Skin of body (tissue), 2 donors: ENCODE data around the gene CYP3A7. TPM values are rescaled to one million over a fixed set of nuclear protein-coding genes. Genes with fewer than 3 reads are reported as not detected.
"Not testable (repeated sequence)": the region's sequence is repeated elsewhere in the genome, so short reads cannot be mapped to it uniquely, and the experiment has no call there.

Experiments
- DNase-seq: peaks from one replicate; lab custom pipeline; 2025; lab: John Stamatoyannopoulos, UW
- total RNA-seq: library from RNA; depleted of rRNA; stranded (reverse); fragments of >200 nt; gene quantifications from one replicate; pipeline ENCODE4 v1.2.3, GENCODE V29; 2014

The CYP3A7 gene
- total RNA-seq, 1 donor from 2014 or later = 0.39 TPM

DNA sequence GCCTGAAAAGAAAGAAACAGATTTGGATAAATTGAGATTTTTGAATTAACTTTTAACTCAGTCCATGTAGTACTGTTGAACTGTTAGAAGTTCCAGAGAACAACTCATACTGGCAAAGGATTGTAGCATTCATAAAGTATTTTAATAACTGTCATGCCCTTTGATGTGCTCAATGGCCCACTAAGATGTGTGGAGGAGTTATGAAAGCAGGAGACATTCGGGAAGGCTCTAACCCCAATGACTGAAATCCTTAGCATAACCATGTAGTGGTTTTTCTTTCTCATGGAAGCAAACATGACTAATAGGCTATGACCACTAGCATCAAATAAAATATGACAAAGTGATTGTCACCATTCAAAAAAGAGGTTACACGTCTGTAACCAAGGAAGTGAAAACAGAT, 25.7 kb downstream of the CYP3A7 start:
- no peak for DNase-seq

DNA sequence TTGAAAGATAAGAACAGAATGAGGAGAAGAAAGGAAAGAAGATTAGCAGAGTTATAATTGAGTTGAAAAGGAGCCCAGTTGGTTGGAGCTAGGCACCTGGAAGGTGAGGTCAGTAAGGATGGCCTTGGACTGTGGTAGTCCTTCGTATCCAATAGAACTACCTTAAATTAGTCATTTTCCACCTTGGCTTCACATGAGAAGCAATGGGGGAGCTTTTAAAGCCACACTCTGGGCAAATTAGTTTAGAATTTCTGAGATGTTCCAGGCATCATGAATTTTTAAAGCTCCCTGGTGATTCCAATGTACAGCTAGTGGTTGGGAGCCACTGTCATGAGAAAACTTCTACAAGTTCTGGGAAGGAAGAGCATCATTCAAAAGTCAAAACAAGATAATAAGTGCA, 27.9 kb downstream of the CYP3A7 start:
- DNase-seq = no peak

DNA sequence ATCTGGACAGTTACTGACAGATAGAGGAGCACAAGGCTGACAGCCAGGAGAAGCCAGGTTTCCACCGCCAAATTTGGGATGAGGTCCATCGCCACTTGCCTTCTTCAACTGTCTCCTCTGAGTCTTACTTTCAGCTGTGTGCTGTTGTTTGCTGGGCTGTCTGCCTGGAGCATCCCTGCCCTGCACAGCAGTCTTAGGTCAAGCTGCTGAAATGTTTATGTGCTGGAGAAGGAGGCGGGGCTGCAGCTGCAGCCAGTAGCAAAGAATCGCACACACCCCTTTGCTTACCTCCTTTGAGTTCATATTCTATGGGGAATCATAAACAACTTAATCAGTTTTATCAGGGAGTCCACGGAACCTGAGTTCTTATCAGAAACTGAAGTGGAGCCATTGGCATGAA, 35.0 kb downstream of the CYP3A7 start:
- no peak for DNase-seq

DNA sequence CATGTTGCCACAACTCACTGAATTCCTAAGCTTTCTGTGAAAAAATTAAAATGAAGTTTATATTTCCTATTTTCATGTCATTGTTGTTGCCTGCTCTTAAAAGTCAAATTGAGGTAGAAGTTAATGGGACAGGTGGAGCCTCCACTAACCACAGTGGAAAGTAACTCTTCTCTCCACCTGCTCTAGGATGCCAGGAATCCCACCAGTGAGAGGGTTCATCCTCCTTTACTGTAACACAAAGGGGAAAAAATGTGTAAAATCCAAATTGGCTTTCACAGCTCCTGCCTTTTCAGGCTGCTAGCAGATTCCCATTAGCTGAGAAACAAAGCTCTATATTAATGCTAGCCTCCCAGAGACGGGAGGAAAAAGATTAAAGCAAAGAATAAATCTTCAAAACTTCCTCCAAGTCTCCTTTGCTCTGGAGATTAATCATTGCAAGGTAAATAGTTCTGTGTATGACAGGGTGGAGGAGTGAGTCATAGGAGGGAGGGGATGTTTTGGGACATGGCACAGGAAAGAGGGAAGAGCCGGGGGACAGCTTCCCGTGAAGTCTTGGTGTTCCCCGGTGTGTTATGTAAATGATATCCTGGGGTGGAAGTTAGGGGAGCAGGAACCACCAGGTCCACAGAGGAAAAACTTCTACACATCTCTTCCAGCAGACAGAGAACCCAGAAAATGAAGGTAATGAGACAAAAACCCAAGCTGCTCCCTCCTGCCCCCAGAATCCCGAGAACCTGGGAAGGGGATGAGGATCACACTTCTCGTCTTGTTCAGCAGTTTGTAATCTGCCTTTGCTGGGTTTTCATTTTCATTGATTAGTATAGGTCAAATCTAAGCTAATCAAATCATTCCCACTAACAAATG, 35.9 kb downstream of the CYP3A7 start:
- DNase-seq = not testable (repeated sequence)

DNA sequence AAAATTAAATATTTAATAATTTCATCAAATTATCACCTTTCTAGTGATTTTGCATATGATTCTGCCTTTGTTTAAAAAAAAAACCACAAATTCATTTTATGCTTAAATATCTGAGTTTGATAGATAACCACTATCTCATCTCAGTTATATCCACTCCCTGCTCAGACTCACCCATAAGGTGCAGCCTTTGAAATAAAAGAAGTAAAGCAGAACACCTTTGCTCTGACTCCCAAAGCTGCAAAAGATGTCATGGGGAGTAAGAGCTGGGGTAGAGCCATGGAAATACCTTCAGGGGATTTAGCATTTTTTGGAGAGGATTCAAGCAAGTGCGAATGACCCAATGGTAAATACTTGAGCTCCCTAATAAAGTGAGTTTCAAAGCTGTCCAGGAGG, 40.1 kb downstream of the CYP3A7 start:
- no peak for DNase-seq

DNA sequence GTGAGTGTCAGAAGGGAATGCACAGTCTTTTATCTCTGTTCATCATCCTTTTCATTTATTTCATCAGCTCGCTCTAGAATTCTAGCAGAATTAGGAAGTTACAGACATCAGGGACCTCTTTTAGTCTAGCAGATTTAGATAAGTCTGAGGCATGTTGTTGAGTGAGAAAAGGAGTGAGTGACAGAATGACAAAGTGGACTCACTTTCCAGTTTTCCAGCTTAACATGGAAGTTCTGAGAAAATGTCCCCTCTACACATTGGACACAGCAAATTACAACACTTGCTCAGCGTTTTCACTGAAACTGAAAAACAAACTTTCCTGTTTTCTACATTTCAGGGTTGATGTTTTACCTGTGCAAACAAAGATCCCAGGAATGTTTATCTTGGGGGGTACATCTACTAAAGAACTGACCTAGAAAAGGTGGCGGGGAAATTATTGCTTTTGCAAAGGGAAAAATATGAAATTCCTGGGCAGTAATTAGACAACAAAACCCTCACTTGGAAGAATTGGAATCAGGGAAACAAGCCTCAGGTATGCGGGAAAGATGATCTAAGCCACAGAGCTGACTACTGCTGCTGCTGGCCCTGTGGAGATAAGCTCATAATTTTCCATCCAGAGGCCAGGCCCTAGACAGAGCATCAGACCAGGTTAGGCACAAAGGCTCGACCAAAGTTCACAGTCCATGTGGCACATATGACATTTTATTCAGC, 40.6 kb downstream of the CYP3A7 start:
- no peak for DNase-seq

DNA sequence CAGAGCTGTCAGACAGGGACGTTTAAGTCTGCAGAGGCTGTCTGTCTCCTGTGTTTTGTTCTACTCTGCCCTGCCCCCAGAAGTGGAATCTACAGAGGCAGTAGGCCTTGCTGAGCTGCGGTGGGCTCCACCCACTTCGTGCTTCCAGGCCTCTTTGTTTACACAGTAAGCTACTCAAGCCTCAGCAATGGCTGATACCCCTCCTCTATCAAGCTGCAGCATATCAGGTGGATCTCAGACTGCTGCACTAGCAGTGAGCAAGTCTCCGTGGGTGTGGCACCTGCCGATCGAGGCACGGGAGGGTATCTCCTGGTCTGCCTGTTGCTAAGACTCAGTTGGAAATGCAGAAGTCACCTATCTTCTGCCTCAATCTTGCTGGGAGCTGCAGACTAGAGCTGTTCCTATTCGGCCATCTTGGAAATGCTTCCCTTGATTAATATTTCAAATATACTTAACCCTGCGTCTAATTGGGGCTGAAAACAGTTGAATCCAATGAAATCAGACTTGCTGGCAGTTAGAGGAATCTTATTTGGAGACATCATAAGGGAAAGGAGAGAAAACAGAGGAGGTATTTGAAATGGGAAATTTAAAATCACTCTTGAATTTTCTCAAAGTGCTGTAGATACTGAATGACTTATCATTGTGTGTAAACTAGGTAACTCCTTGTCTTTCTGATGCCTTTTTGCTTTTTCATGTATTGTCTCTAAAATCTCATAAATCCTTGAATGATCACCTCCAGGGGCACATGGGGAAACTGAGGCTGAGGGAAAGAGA, 41.4 kb downstream of the CYP3A7 start:
- no peak for DNase-seq

DNA sequence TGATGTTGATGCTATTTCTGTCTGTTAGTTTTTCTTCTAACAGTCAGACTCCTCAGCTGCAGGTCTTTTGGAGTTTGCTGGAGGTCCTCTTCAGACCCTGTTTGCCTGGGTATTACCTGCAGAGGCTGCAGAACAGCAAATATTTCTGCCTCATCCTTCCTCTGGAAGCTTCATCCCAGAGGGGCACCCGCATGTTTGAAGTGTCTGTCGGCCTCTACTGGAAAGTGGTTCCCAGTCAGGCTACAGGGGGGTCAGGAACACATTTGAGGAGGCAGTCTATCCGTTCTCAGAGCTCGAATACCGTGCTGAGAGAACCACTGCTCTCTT, 41.9 kb downstream of the CYP3A7 start:
- no peak for DNase-seq

DNA sequence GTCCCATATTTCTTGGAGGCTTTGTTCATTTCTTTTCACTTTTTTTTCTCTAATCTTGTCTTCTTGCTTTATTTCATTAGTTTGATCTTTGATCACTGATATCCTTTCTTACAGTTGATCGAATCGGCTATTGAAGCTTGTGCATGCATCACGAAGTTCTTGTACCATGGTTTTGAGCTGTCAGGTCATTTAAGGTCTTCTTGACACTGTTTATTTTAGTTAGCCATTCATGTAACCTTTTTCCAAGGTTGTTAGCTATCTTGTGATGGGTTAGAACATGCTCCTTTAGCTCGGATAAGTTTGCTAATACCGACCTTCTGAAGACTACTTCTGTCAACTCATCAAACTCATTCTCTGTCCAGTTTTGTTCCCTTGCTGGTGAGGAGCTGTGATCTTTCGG, 42.4 kb downstream of the CYP3A7 start:
- not testable (repeated sequence) for DNase-seq

DNA sequence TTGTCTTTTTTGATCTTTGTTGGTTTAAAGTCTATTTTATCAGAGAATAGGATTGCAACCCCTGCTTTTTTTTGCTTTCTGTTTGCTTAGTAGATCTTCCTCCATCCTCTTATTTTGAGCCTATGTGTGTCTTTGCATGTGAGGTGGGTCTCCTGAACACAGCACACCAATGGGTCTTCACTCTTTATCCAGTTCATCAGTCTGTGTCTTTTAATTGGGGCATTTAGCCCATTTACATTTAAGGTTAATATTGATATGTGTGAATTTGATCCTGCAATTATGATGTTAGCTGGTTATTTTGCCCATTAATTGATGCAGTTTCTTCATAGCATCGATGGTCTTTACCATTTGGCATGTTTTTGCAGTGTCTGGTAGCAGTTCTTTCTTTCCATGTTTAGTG, 43.3 kb downstream of the CYP3A7 start:
- not testable (repeated sequence) for DNase-seq

DNA sequence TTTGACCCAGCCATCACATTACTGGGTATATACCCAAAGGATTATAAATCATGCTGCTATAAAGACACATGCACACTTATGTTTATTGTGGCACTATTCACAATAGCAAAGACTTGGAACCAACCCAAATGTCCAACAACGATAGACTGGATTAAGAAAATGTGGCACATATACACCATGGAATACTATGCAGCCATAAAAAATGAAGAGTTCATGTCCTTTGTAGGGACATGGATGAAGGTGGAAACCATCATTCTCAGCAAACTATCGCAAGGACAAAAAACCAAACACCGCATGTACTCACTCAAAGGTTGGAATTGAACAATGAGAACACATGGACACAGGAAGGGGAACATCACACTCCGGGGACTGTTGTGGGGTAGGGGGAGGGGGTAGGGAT, 44.1 kb downstream of the CYP3A7 start:
- not testable (repeated sequence) for DNase-seq

DNA sequence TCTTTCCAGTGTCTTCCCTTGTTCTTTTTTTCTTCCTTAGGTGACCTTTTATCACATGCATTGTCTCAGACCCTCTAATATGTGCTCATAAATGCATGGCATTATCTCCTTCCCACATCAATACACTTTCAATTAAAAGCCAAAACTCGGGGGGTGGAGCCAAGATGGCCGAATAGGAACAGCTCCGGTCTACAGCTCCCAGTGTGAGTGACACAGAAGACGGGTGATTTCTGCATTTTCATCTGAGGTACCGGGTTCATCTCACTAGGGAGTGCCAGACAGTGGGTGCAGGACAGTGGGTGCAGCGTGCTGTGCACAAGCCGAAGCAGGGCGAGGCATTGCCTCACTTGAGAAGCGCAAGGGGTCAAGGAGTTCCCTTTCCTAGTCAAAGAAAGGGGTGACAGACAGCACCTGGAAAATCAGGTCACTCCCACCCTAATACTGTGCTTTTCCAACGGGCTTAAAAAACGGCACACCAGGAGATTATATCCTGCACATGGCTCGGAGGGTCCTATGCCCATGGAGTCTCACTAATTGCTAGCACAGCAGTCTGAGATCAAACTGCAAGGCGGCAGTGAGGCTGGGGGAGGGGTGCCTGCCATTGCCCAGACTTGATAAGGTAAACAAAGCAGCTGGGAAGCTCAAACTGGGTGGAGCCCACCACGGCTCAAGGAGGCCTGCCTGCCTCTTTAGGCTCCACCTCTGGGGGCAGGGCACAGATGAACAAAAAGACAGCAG, 49.0 kb downstream of the CYP3A7 start:
- not testable (repeated sequence) for DNase-seq

DNA sequence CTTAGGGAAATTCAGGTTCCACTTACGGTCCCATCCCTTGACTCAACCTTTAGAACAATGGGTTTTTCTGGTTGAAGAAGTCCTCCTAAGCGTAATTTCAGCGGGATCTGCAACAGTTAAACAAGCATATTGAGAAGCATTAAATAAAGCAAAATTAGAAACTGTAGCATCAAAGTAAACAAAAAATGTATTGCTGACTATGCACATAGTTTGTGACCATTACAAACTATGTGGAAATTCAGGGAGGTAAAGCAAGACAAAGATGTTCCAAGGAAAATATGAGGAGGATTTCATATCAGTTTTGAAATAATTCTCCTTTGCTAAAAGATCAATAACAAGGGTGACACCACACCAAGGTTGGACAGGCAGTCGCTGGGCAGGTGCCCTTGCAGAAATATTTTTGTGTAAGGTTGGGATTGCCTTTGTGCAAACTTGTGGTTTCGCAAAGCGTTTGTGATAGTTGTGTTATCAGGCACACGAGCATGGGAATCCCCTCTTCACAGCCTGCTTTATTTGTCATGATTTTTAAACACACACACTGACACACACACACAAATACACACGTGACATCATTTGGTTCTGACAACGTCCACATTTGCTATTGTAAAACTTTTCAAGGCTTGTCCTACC, 49.8 kb downstream of the CYP3A7 start:
- no peak for DNase-seq

DNA sequence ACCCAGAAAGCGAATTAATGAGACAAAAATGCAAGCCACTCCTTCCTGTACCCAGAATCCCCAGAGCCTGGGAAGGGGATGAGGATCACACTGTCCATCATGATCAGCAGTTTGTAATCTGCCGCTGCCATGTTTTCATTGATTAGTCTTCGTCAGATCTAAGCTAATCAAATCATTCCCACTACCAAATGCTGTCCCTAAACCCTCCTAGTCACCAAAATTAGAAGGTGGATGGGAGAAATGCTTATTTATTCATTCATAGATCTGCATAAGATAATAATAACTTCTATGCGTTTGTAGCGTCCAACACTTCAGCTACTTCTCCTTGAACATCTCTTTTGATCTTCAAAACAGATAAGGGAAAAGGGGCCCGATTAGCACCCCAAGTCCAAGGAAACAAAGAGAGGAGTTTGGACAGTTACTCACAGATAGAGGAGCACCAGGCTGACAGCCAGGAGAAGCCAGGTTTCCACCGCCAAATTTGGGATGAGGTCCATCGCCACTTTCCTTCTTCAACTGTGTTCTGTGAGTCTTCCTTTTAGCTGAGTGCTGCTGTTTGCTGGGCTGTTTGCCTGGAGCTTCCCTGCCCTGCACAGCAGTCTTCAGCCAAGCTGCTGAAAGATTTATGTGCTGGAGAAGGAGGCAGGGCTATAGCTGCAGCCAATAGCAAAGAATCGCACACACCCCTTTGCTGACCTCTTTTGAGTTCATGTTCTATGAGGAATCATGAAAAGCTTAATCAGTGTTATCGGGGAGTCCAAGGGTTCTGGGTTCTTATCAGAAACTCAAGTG, 55.4 kb downstream of the CYP3A7 start, which contains the start of gene CYP3A5:
CYP3A5 (minus strand) TSS at position 597 of the 792 bp plus-strand sequence; CDS start at position 497, 100 bp downstream.
- no peak for DNase-seq

DNA sequence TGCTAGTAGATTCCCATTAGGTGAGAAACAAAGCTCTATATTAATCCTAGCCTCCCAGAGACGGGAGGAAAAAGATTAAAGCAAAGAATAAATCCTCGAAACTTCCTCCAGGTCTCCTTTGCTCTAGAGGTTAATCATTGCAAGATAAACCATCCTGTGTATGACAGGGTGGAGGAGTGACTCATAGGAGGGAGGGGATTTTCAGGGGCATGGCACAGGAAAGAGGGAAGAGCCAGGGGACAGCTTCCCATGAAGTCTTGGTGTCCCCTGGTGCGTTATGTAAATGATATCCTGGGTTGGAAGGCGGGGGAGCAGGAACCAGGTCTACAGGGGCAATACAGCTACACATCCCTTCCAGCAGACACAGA, 56.0 kb downstream of the CYP3A7 start:
- no peak for DNase-seq

DNA sequence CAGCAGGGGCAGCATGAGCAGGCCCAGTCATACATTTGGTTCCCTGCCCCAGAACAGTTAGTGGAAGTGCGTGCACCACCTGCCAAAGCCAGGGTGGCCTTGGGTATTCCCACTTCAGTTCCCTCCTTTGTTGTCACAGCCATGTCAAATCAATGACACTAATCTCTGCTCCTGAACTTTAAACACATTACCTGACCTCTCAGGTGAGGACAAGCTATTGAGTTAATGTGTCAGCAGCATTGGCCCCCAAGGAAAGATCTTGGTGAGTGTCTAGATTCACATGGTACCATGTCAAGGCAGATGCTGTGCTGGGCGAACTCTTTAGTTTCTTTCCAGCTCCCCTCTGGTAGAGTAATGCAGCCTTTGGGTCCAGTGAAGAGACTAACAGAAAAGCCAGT, 57.3 kb downstream of the CYP3A7 start:
- DNase-seq = no peak

DNA sequence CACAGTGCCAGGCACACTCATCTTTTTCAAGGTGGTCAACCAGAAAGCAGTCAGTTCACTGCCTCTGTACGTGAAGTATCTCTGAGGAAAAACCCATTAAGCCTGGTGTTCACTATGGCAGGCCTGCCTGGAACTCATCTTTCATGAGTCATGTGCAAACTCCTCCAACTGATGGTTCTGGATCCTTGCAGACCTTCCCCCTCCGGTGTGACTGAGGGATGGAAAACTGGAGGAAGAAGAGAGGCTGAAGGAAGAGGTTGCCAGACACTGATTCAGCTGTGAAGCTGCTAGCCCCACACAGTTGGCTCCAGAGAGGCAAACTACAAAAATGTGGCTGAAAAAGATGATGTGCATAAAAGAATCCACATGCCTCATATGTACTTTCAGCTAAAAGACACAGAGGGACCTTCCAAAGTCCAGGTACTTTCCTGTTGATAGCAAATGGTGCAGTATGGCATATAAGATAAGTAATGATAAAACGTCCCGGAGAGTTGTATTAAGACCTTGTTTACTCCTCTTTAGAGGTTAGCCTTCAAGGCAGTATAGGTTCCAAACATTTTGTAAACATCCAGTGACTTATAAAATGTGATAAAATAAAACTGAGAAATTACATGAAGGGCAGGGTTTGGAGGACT, 57.9 kb downstream of the CYP3A7 start:
- DNase-seq = no peak

DNA sequence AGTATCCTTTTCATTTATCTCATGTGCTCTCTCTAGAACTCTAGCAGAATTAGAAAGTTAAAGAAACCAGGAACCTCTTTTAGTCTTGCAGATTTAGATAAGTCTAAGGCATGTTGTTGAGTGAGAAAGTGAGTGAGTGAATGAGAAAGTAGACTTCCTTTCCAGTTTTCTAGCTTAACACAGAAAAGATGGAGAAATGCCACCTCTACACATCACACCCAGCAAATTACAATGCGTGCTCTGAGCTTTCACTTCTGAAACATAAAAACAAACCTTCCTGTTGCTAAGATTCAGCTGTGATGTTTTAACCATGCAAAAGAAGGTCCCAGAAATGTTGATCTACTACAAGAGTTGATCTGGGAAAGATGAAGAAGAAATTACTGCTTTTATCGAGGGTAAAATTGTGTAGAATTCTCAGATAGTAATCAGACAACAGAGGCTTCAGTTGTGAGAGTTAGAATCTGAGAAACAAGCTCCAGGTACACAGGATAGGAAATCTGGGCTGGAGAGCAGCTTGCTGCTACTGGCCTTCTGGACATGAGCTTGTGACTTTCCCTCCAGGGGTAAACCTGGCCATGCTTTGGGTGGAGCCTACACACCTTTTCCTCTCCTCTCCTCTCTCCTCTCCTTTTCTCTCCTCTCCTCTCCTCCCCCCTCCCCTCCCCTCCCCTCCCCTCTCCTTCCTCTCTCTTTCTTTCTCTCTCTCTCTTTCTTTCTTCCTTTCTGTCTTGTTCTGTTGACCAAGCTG, 59.8 kb downstream of the CYP3A7 start:
- no peak for DNase-seq

DNA sequence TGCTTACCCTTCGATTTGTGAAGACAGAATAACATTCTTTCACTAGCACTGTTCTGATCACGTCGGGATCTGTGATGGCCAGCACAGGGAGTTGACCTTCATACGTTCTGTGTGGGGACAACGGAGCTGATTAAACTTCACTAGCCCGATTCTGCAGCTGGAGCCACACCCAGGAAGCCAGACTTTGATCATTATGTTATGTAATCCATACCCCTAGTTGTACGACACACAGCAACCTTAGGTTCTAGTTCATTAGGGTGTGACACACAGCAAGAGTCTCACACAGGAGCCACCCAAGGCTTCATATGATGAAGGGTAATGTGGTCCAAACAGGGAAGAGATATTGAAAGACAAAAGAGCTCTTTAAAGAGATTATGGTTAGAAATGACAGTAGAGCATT, 62.4 kb downstream of the CYP3A7 start:
- no peak for DNase-seq
